ENCODE data around the gene POLR2F. TPM values are rescaled to one million over a fixed set of nuclear protein-coding genes. Genes with fewer than 3 reads are reported as not detected.
A peak's percentile ranks its signal among the peaks of the same experiment; 100 is the strongest.

The POLR2F gene
- total and polyA plus RNA-seq, 9 of the 15 experiments (the other 6 are each of a cell fraction or from before 2014, with no cell fraction given), result 98.9 to 410 (median 168) TPM

DNA sequence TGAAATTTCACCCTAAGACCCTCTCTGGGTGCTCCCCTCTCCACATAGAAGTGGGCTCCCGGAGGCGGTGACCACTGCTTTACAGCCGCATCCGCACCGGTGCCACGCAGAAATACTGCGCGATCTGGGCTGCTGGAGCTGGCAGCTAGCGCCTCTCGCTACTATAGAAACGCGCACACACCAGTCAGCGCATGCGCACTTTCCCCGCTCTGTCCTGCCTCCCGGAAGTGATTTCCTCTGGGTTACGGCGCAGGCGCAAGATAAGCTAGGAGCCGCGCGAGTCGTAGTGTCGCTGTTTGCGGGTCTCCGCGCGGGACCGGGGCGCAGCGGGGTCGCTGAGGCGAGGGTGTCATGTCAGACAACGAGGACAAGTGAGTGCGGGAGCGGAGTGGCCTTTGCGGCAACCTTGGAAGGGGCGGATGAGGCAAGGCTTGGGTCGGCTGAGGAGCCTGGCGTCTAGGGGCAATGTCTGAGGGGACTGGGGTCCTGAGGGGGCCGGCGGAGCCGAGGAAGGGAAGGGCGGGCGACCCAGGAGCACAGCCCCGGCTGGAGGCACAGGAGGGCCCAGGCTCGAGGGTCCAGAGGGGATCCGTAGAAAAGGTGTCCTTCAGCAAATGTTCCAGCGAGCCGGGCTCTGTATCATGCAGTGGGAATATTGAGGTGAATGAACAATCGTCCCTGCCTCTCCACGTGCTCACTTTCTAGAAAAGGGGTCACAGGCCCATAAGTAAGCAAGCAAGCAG, at the start of gene POLR2F, which contains the start of gene C22orf23 (continued):
- no peak for TF ChIP-seq ETS2 (tag; IDR thresholded peaks at IDR 0.05; ENCODE audit: borderline replicate concordance, poor library complexity, severe bottlenecking)
- peak; percentile 71 for TF ChIP-seq SAP30 (IDR thresholded peaks at IDR 0.05; ENCODE audit: borderline replicate concordance, insufficient read depth, low read depth, low read length, poor library complexity, severe bottlenecking)
- 0 out of 2 replicates have a peak, but pooled peaks have one; percentile 42 for TF ChIP-seq MTA1 (IDR thresholded peaks at IDR 0.05; ENCODE audit: borderline replicate concordance)
- TF ChIP-seq MEIS2 (IDR thresholded peaks at IDR 0.05; ENCODE audit: partially characterized antibody), result peak; percentile 85
- no peak for TF ChIP-seq ZNF280A (IDR thresholded peaks at IDR 0.05; ENCODE audit: low read depth, partially characterized antibody)
- peak; percentile 85 for TF ChIP-seq SUPT5H (IDR thresholded peaks at IDR 0.05)
- TF ChIP-seq TAF1 (IDR thresholded peaks at IDR 0.05; ENCODE audit: control insufficient read depth, extremely low read depth, insufficient read depth, low read length, severe bottlenecking), result peak; percentile 65
- peak; percentile 97 for TF ChIP-seq ZBTB2 (IDR thresholded peaks at IDR 0.05)
- TF ChIP-seq TFAP4 (CRISPR knock-in tag; IDR thresholded peaks at IDR 0.05; ENCODE audit: borderline replicate concordance), result peak; percentile 57; the same call in 1 of the 2 replicates
- TF ChIP-seq ZNF124 (CRISPR knock-in tag; IDR thresholded peaks at IDR 0.05), result no peak
- no peak for TF ChIP-seq ZNF764 (CRISPR knock-in tag; IDR thresholded peaks at IDR 0.05; ENCODE audit: low read depth)
- TF ChIP-seq CXXC5 (CRISPR knock-in tag; IDR thresholded peaks at IDR 0.05), result peak; percentile 91
- peak; percentile 57 for TF ChIP-seq ZBTB7A (IDR thresholded peaks at IDR 0.05; ENCODE audit: borderline replicate concordance, control insufficient read depth, low read depth, low read length)
- TF ChIP-seq PHF8 (IDR thresholded peaks at IDR 0.05; ENCODE audit: borderline replicate concordance, low read length), result peak; percentile 90; the same call in 1 of the 2 replicates
- peak; percentile 59; the same call in 1 of the 2 replicates for TF ChIP-seq CREB1 (IDR thresholded peaks at IDR 0.05)
- peak; percentile 77 for TF ChIP-seq CREB1 (CRISPR knock-in tag; IDR thresholded peaks at IDR 0.05)
- TF ChIP-seq, protein P1, sequence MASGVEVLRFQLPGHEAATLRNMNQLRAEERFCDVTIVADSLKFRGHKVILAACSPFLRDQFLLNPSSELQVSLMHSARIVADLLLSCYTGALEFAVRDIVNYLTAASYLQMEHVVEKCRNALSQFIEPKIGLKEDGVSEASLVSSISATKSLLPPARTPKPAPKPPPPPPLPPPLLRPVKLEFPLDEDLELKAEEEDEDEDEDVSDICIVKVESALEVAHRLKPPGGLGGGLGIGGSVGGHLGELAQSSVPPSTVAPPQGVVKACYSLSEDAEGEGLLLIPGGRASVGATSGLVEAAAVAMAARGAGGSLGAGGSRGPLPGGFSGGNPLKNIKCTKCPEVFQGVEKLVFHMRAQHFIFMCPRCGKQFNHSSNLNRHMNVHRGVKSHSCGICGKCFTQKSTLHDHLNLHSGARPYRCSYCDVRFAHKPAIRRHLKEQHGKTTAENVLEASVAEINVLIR (CRISPR knock-in tag; IDR thresholded peaks at IDR 0.05), result no peak
- TF ChIP-seq MNT (conservative IDR thresholded peaks at IDR 0.05), result peak; percentile 29 to 49; a peak in 3 of 4 replicates
- TF ChIP-seq BHLHE40 (IDR thresholded peaks at IDR 0.05; ENCODE audit: low read length), result no peak
- TF ChIP-seq MBD2 (IDR thresholded peaks at IDR 0.05; ENCODE audit: borderline replicate concordance, low read depth), result peak; percentile 34; the same call in 1 of the 2 replicates
